GM19395 (cell line): Measurements from ENCODE around the gene TENM3.
"Not testable (repeated sequence)": the region's sequence is repeated elsewhere in the genome, so short reads cannot be mapped to it uniquely, and the experiment has no call there.

Experiments used
- ATAC-seq: cut with Tn5 transposase; IDR thresholded peaks from one replicate; pipeline ENCODE4 v1.9.1; 2021; ENCODE audit warnings: mild to moderate bottlenecking, moderate library complexity; ENCODE audit not compliant: unreplicated experiment

The TENM3 gene

GRCh38 chr4:182243204-182243603, at the start of gene TENM3:
Gene TENM3, plus strand, starts transcription at chr4:182243402. Its CDS starts 80,619 bp downstream, at chr4:182324021.
- not testable (repeated sequence) for ATAC-seq

- no peak for ATAC-seq
Observed at GRCh38 chr4:182194091-182194824, 48.9 kb upstream of the TENM3 start.

- ATAC-seq, result no peak
Observed at GRCh38 chr4:182197611-182198010, 45.6 kb upstream of the TENM3 start.

- ATAC-seq, result no peak
Observed at GRCh38 chr4:182201871-182202270, 41.3 kb upstream of the TENM3 start.

GRCh38 chr4:182202650-182203049, 40.6 kb upstream of the TENM3 start:
- no peak for ATAC-seq

- no peak for ATAC-seq
Observed at GRCh38 chr4:182203872-182204411, 39.3 kb upstream of the TENM3 start.

- no peak for ATAC-seq
Observed at GRCh38 chr4:182205306-182205705, 37.9 kb upstream of the TENM3 start.

GRCh38 chr4:182206266-182206665, 36.9 kb upstream of the TENM3 start:
- ATAC-seq, result no peak

GRCh38 chr4:182206916-182207315, 36.3 kb upstream of the TENM3 start:
- ATAC-seq, result no peak

- no peak for ATAC-seq
Observed at GRCh38 chr4:182207830-182208396, 35.3 kb upstream of the TENM3 start.

- ATAC-seq, result no peak
Observed at GRCh38 chr4:182208526-182209050, 34.6 kb upstream of the TENM3 start.

- no peak for ATAC-seq
Observed at GRCh38 chr4:182212211-182212761, 30.9 kb upstream of the TENM3 start.

GRCh38 chr4:182213004-182213403, 30.2 kb upstream of the TENM3 start:
- ATAC-seq, result no peak

- no peak for ATAC-seq
Observed at GRCh38 chr4:182215148-182215547, 28.1 kb upstream of the TENM3 start.

- ATAC-seq, result no peak
Observed at GRCh38 chr4:182216005-182216404, 27.2 kb upstream of the TENM3 start.

- ATAC-seq, result no peak
Observed at GRCh38 chr4:182219411-182220056, 23.7 kb upstream of the TENM3 start.

GRCh38 chr4:182221987-182222386, 21.2 kb upstream of the TENM3 start:
- ATAC-seq, result no peak

- ATAC-seq, result no peak
Observed at GRCh38 chr4:182222766-182223165, 20.4 kb upstream of the TENM3 start.

- ATAC-seq, result no peak
Observed at GRCh38 chr4:182223708-182224107, 19.5 kb upstream of the TENM3 start.

GRCh38 chr4:182224192-182224850, 18.9 kb upstream of the TENM3 start:
- no peak for ATAC-seq
